Naive B cell (primary cell): ENCODE measurements around the gene IRX4. TPM values are rescaled to one million over a fixed set of nuclear protein-coding genes. Genes with fewer than 3 reads are reported as not detected.

Experiments used
- ATAC-seq, 2 donors: fragments of 150-1000 bp; cut with Tn5 transposase; 2 replicates each; pipeline ENCODE4 v1.10.0; 2021; ENCODE audit warnings: low read depth in 2 of 2, mild to moderate bottlenecking in 2 of 2, moderate library complexity in 2 of 2
- DNase-seq: peaks from one replicate; pipeline ENCODE4 v3.0.0; 2022
- H3K27ac Mint-ChIP-seq, 6 donors: one replicate each; pipeline ENCODE4 v1.8.0; 2020 to 2022; ENCODE audit warnings: mild to moderate bottlenecking in 6 of 6, mixed read lengths in 6 of 6, moderate library complexity in 5 of 6, inconsistent platforms in 2 of 6
- H3K27me3 Mint-ChIP-seq, 3 donors: one replicate each; pipeline ENCODE4 v1.8.0; 2021 to 2022; ENCODE audit warnings: mixed read lengths in 3 of 3, mild to moderate bottlenecking in 1 of 3
- H3K36me3 Mint-ChIP-seq, 2 donors: one replicate each; pipeline ENCODE4 v1.8.0; 2020 to 2022; ENCODE audit warnings: mixed read lengths in 2 of 2, inconsistent platforms in 1 of 2, mild to moderate bottlenecking in 1 of 2
- H3K4me1 Mint-ChIP-seq, 3 donors: one replicate each; pipeline ENCODE4 v1.8.0; 2020 to 2022; ENCODE audit warnings: mixed read lengths in 3 of 3, inconsistent platforms in 1 of 3, mild to moderate bottlenecking in 1 of 3, moderate library complexity in 1 of 3
- H3K4me3 Mint-ChIP-seq, 8 donors: one replicate each; pipeline ENCODE4 v1.8.0; 2020 to 2022; ENCODE audit warnings: mild to moderate bottlenecking in 8 of 8, mixed read lengths in 8 of 8, moderate library complexity in 8 of 8, inconsistent platforms in 2 of 8
- H3K9me3 Mint-ChIP-seq, 7 donors: one replicate each; pipeline ENCODE4 v1.8.0; 2020 to 2022; ENCODE audit warnings: mixed read lengths in 7 of 7, mild to moderate bottlenecking in 5 of 7, inconsistent platforms in 2 of 7, moderate library complexity in 1 of 7
- polyA plus RNA-seq, 6 donors: library from polyadenylated mRNA; unstranded; fragments of 300-500 nt; fragmentation: Illumina TruSeq; gene quantifications; one replicate each; pipeline ENCODE4 v1.2.3, GENCODE V29; 2021; ENCODE audit warnings: low read depth in 6 of 6

IRX4 gene
- polyA plus RNA-seq, 6 donors from 2014 or later = not detected

DNA sequence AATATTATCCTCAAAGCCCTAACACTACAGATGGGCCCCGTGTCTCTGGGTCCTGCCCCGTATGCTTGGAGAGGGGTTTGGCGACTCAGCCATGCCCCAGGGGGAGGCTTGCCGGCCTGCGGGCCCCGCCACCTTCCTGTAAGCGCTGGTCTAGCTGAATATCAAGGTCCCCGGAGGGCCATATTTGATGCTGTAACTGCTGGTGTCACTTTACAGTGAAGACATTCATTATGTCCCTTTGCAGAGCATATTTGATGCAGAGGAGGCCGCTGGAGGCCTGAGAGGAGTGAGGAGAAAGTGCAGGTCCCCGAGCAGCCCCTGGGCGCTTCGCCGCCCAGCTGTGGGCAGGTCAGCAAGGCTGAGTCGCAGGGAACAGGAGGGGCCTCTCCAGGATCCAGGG lies 16.8 kb downstream of the IRX4 start:
- no peak for ATAC-seq
- no peak for DNase-seq
- Mint-ChIP-seq H3K27ac (no peak overlapping the region), H3K36me3 (no peaks in the 10 kb centered on the region), H3K4me1 (no peaks in the 10 kb centered on the region), H3K27me3 (peaks cover 33 to 71% (median 67%) of the 10 kb centered on the region in 3 donors), H3K4me3 (no peak overlapping the region), H3K9me3 (no peaks in the 10 kb centered on the region)

DNA sequence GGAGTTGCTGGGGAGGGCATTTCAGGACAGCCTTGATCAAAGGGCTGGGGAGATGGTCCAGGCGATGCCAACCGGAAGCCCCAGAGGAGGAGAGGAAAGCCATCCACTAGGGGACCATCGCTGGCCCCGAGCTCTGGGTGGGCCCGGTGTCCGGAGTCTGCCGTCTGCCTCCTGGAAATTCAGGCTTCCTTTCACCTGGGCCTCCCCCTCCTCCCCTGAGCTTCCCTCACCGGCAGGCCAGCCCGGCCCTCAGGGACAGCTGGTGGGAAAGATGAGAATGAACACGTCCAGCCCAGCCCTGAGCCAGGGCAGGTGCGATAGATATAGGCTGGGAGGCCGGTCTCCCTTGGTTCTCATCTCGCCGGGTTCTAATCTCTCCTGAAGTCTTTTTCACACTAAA lies 17.2 kb downstream of the IRX4 start:
- no peaks in the 10 kb centered on the region for H3K4me1 Mint-ChIP-seq
- no peak overlapping the region for H3K4me3 Mint-ChIP-seq
- H3K27me3 Mint-ChIP-seq = peaks cover 33 to 73% (median 67%) of the 10 kb centered on the region in 3 donors
- DNase-seq (no peak), ATAC-seq (no peak)
- no peaks in the 10 kb centered on the region for H3K36me3 Mint-ChIP-seq
- no peak overlapping the region for H3K27ac Mint-ChIP-seq
- no peaks in the 10 kb centered on the region for H3K9me3 Mint-ChIP-seq

DNA sequence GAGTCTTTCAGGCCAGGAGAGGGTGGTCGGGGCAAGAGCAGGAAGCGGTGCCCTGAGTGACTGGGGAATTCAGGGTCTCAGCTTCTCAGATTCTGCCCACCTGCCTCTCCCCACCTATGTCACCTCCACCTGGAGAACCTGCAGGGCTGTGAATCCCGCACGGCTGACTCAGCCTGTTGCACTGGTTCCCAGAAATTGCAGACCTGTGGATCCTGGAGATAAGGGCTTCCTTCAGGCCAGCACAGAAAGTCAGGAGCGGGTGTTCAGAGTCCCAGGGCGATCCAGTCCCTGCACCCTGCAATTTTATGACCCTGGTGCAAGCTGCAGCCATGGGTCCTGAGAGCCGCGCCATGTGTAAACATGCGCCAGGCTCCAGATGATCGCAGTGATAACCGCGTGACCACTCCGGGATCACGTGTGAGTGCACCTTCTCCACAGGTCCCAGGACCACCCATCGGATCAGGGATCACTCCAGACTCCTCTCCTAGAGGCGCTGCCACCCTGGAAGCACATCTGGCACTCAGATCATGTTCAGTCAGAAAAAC lies 17.8 kb downstream of the IRX4 start:
- no peak overlapping the region for H3K27ac Mint-ChIP-seq
- no peak for DNase-seq
- H3K36me3 Mint-ChIP-seq = no peaks in the 10 kb centered on the region
- ATAC-seq = no peak
- peaks cover 33 to 73% (median 67%) of the 10 kb centered on the region in 3 donors for H3K27me3 Mint-ChIP-seq
- no peak overlapping the region for H3K4me3 Mint-ChIP-seq
- H3K4me1 Mint-ChIP-seq = no peaks in the 10 kb centered on the region
- no peaks in the 10 kb centered on the region for H3K9me3 Mint-ChIP-seq

GRCh38 chr5:1860949-1861348 lies 21.8 kb downstream of the IRX4 start:
- ATAC-seq (no peak), DNase-seq (no peak)
- Mint-ChIP-seq H3K4me1 (no peaks in the 10 kb centered on the region), H3K36me3 (no peaks in the 10 kb centered on the region), H3K27me3 (peaks cover 24 to 50% (median 44%) of the 10 kb centered on the region in 3 donors), H3K9me3 (no peaks in the 10 kb centered on the region), H3K27ac (no peak overlapping the region), H3K4me3 (no peak overlapping the region)

GRCh38 chr5:1860021-1860610 lies 22.6 kb downstream of the IRX4 start:
- no peaks in the 10 kb centered on the region for H3K36me3 Mint-ChIP-seq
- H3K4me1 Mint-ChIP-seq = no peaks in the 10 kb centered on the region
- DNase-seq = no peak
- no peak for ATAC-seq
- peaks cover 23 to 50% (median 44%) of the 10 kb centered on the region in 3 donors for H3K27me3 Mint-ChIP-seq
- H3K27ac Mint-ChIP-seq = no peak overlapping the region
- no peaks in the 10 kb centered on the region for H3K9me3 Mint-ChIP-seq
- H3K4me3 Mint-ChIP-seq = no peak overlapping the region

GRCh38 chr5:1859099-1859498 lies 23.6 kb downstream of the IRX4 start:
- no peak overlapping the region for H3K27ac Mint-ChIP-seq
- no peaks in the 10 kb centered on the region for H3K4me1 Mint-ChIP-seq
- no peak for DNase-seq
- H3K4me3 Mint-ChIP-seq = no peak overlapping the region
- no peaks in the 10 kb centered on the region for H3K9me3 Mint-ChIP-seq
- ATAC-seq = no peak
- H3K36me3 Mint-ChIP-seq = no peaks in the 10 kb centered on the region
- H3K27me3 Mint-ChIP-seq = peaks cover 26 to 49% (median 43%) of the 10 kb centered on the region in 3 donors

DNA sequence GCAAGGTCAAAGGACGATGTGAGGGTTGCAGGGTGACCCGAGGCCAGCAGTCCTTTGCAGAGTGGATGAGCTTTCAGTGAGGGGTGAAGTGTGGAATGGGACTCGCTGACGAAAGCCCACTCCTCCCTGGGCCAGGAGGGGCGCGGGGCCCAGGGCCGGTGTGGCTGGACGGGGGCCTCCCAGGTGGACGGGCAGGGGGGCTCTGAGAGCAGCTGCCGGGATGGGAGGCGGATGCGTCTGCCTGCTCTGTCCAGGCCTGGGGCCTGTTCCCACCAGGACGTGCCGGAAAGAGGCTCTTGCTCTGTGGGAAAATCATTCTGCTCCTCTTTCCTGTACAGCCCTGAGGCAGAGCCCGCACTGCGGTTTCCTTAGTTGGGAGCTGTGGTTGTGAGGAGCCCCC lies 24.3 kb downstream of the IRX4 start:
- Mint-ChIP-seq H3K27ac (no peak overlapping the region), H3K4me3 (no peak overlapping the region), H3K4me1 (no peaks in the 10 kb centered on the region), H3K27me3 (peaks cover 28 to 50% (median 49%) of the 10 kb centered on the region in 3 donors), H3K36me3 (no peaks in the 10 kb centered on the region), H3K9me3 (no peaks in the 10 kb centered on the region)
- ATAC-seq = no peak
- no peak for DNase-seq

DNA sequence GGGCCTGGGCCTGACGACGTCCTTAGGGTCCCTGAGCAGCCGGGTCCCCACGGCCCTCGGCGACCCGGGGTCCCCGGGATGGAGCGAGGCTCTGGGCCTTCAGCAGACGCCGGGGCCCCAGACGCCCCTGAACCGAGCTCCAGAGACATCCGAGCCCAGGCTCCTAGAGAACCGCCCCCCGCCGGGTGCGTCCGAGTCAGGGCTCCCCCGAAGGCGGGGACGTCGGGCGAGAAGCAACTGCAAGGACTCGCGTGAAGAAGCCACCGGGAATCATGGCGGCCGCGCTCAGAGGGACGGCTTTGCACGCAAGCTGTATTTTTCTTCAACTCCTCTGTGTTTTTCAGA lies 25.5 kb downstream of the IRX4 start:
- Mint-ChIP-seq H3K4me1 (no peaks in the 10 kb centered on the region), H3K9me3 (no peaks in the 10 kb centered on the region), H3K27me3 (peaks cover 25 to 51% (median 49%) of the 10 kb centered on the region in 3 donors), H3K4me3 (no peak overlapping the region), H3K36me3 (no peaks in the 10 kb centered on the region), H3K27ac (no peak overlapping the region)
- no peak for DNase-seq
- ATAC-seq = no peak

DNA sequence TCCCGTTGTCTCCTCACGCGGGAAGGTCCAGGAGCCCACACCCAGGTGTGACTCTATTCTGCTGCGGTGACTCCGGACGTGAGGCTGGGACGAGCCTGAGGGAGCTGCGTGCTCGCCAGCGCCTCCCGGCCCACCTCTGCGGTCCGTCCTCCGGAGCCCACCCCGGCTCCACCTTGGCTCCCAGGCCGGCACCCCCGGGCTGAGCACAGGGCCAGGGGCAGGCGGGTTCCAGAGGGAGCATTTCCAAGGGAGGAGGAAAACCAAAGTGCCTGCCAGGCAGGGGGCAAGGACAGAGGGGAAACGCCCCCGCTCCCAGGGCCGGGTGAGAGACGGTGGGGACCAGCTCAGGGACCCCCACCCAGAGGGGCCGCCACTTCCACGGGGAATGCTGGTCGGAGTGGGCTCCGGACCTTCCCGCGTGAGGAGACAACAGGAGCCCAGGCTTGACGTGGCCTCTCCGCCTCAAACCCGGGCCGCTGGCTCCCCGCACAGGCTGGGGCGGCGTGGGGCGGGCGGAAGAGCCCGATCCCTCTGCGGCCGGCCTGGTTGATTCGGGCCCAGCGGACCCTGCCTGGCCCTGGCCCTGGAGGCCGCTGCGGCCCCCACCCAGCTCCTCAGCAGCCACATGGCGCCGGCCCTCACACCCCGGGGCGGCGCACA lies 26.0 kb downstream of the IRX4 start:
- Mint-ChIP-seq H3K36me3 (no peaks in the 10 kb centered on the region), H3K27ac (no peak overlapping the region), H3K9me3 (no peaks in the 10 kb centered on the region), H3K27me3 (peaks cover 23 to 52% (median 46%) of the 10 kb centered on the region in 3 donors), H3K4me1 (no peaks in the 10 kb centered on the region), H3K4me3 (no peak overlapping the region)
- ATAC-seq (no peak), DNase-seq (no peak)

- H3K27ac Mint-ChIP-seq = no peak overlapping the region
- peaks cover 18 to 55% (median 49%) of the 10 kb centered on the region in 3 donors for H3K27me3 Mint-ChIP-seq
- DNase-seq (no peak), ATAC-seq (no peak)
- H3K4me1 Mint-ChIP-seq = no peaks in the 10 kb centered on the region
- H3K36me3 Mint-ChIP-seq = no peaks in the 10 kb centered on the region
- H3K9me3 Mint-ChIP-seq = no peaks in the 10 kb centered on the region
- no peak overlapping the region for H3K4me3 Mint-ChIP-seq
These were observed 27.1 kb downstream of the IRX4 start for GRCh38 chr5:1855596-1855995.

GRCh38 chr5:1855075-1855474 lies 27.6 kb downstream of the IRX4 start:
- no peak for ATAC-seq
- no peak overlapping the region for H3K4me3 Mint-ChIP-seq
- H3K27me3 Mint-ChIP-seq = peaks cover 18 to 55% (median 49%) of the 10 kb centered on the region in 3 donors
- H3K36me3 Mint-ChIP-seq = no peaks in the 10 kb centered on the region
- no peaks in the 10 kb centered on the region for H3K4me1 Mint-ChIP-seq
- no peak for DNase-seq
- H3K9me3 Mint-ChIP-seq = no peaks in the 10 kb centered on the region
- peak overlapping the region in 1 of 6 donors; percentile 49 for H3K27ac Mint-ChIP-seq

GRCh38 chr5:1853531-1853930 lies 29.2 kb downstream of the IRX4 start:
- H3K27ac Mint-ChIP-seq = no peak overlapping the region
- H3K27me3 Mint-ChIP-seq = peaks cover 15 to 64% (median 49%) of the 10 kb centered on the region in 3 donors
- no peaks in the 10 kb centered on the region for H3K9me3 Mint-ChIP-seq
- no peak for ATAC-seq
- no peaks in the 10 kb centered on the region for H3K4me1 Mint-ChIP-seq
- no peak for DNase-seq
- no peaks in the 10 kb centered on the region for H3K36me3 Mint-ChIP-seq
- no peak overlapping the region for H3K4me3 Mint-ChIP-seq

DNA sequence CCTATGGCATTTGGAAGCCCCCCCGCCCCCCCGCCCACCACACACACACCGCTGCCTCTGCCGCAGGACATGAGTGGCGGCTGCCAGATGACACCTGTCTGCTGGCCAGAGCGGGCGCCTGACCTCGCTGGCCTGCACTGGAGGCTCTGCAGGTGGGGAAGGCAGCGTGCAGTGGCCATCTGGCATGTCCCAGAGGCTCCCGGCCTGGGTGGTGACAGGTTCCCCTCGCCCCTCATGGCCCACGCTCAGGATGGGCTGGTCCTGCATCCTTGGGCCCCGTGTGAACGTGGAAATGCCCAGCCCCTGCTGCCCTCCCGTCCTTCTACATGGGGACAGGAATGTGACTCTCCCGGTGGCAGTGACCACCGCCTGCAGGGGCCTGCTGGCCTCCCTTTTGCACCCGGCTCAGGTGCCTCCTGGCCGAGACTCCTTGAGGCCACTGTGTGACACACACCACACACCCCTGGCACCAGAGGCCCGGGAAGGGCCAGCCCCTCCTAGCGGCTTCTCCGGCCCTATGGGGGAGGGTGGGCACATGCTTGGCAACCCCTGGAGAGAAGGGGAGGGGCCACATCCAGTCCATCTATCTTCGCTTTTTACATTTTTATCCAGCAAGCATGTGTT lies 30.3 kb downstream of the IRX4 start:
- Mint-ChIP-seq H3K4me1 (no peaks in the 10 kb centered on the region), H3K36me3 (no peaks in the 10 kb centered on the region), H3K4me3 (no peak overlapping the region), H3K9me3 (peaks cover 0 to 3% (median 0%) of the 10 kb centered on the region in 7 donors), H3K27me3 (peaks cover 20 to 73% (median 57%) of the 10 kb centered on the region in 3 donors), H3K27ac (no peak overlapping the region)
- no peak for DNase-seq
- no peak for ATAC-seq
